T-helper 2 cell (primary cell): ENCODE data around the gene RNASE11.
"Not testable (repeated sequence)": the region's sequence is repeated elsewhere in the genome, so short reads cannot be mapped to it uniquely, and the experiment has no call there.

Source experiments
- DNase-seq, 5 experiments: peaks; one replicate each; pipeline versions ENCODE4 v3.0.0 to v3.0.0-alpha.2; 2012 to 2022

RNASE11 gene

DNA sequence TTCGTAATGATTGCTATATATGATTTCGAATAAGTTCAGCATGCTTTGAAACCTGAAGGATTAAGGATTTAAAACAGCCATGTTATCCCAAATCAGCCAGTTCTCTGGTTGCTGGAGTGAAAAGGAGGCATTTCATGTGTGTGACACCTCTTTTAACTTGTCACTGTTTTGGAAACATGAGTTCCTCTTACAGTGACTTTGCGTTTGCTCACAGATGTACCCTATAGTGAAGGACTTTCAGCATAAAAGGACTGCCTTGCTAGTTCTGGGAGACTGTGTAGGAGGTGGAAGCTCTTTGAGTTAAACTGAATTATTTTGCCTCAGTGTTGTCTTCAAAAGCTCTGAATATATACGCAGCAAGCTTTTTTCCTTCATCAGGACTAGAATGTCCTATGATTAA lies 7.6 kb downstream of the RNASE11 start:
- no peak for DNase-seq

GRCh38 chr14:20578784-20579502 lies 8.9 kb downstream of the RNASE11 start:
- DNase-seq = no peak

- DNase-seq = no peak
These were observed 9.5 kb downstream of the RNASE11 start for GRCh38 chr14:20578325-20578724.

GRCh38 chr14:20572382-20572990 lies 15.3 kb downstream of the RNASE11 start:
- not testable (repeated sequence) for DNase-seq

- not testable (repeated sequence) for DNase-seq
These were observed 17.1 kb downstream of the RNASE11 start for GRCh38 chr14:20570720-20571119.

GRCh38 chr14:20569865-20570264 lies 17.9 kb downstream of the RNASE11 start:
- not testable (repeated sequence) for DNase-seq

- no peak for DNase-seq
These were observed 18.7 kb downstream of the RNASE11 start for GRCh38 chr14:20569066-20569465.

- DNase-seq = no peak
These were observed 19.4 kb downstream of the RNASE11 start for GRCh38 chr14:20568393-20568792.

GRCh38 chr14:20567199-20567598 lies 20.6 kb downstream of the RNASE11 start:
- not testable (repeated sequence) for DNase-seq

- no peak for DNase-seq
These were observed 23.3 kb downstream of the RNASE11 start for GRCh38 chr14:20564501-20564997.

GRCh38 chr14:20563971-20564370 lies 23.8 kb downstream of the RNASE11 start:
- no peak for DNase-seq

GRCh38 chr14:20560961-20561360 lies 26.8 kb downstream of the RNASE11 start, which contains the start of gene RNASE9:
Gene RNASE9 (minus strand): TSS chr14:20561047.
- no peak for DNase-seq

GRCh38 chr14:20559461-20559904 lies 28.3 kb downstream of the RNASE11 start:
- no peak for DNase-seq

DNA sequence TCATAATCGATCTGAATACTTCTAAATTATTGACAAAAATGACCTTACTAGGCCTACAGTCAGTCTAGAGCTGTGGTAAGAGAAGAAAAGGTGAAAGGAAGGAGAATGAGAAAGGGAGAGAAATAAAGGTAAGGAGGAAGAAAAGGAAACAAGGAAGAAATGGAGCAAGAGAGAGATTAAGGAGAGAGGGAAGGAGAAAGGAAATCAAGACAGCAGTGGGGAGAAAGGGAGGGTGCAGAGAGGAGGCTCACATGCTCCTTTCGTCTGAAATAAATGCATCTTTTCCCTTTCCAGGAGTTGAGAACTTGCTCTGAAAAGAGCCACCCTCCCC lies 30.6 kb downstream of the RNASE11 start:
- no peak for DNase-seq

- DNase-seq = no peak
These were observed 31.1 kb downstream of the RNASE11 start for GRCh38 chr14:20556500-20557211.

DNA sequence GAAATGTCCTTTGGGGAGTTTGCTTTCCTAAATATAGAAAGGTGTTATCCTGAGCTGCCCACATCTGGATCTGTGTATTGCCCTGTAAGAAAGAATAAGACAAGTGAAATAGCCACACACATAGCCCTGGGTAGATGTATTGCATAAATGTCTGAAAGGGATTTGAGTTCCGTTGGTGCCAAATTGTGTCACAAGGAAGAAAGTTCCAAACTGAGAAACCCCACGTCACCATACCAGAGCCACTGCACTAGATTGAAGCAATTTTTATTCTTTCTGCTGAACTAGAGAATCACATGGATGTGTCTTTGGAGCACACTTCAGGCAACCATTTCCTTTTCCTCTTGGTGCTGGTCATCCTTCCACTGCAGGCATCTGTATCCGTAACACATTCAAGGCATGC lies 32.0 kb downstream of the RNASE11 start:
- no peak for DNase-seq

DNA sequence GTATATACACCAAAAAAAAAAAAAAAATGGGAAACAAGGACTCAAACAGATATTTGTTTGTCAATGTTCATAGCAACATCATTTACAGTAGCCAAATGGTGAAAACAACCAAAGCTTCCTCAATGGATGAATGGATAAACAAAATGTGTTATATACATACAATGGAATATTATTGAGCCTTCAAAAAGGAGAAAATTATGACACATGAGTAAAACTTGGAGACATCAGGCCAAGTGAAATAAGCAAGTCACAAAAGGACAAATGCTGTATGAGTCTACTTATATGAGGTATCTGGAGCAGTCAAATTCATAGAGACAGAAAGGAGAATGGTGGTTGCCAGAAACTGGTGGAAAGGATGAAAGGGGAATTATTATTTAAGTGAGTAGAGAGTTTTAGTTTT lies 34.8 kb downstream of the RNASE11 start:
- DNase-seq = no peak

GRCh38 chr14:20551606-20552005 lies 36.2 kb downstream of the RNASE11 start:
- no peak for DNase-seq

- no peak for DNase-seq
These were observed 36.9 kb downstream of the RNASE11 start for GRCh38 chr14:20550926-20551325.

- no peak for DNase-seq
These were observed 39.2 kb downstream of the RNASE11 start for GRCh38 chr14:20548414-20549158.

GRCh38 chr14:20546877-20547276 lies 40.9 kb downstream of the RNASE11 start:
- DNase-seq = no peak

- no peak for DNase-seq
These were observed 47.9 kb downstream of the RNASE11 start for GRCh38 chr14:20539906-20540305.
